Limb (tissue), 2 donors: ENCODE measurements around the gene AGPAT2.

ENCODE experiments used
- DNase-seq, 2 donors: peaks; one replicate each; pipeline ENCODE4 v3.0.0-alpha.2; 2016; ENCODE audit errors: extremely low spot score in 2 of 2

Gene AGPAT2

DNA sequence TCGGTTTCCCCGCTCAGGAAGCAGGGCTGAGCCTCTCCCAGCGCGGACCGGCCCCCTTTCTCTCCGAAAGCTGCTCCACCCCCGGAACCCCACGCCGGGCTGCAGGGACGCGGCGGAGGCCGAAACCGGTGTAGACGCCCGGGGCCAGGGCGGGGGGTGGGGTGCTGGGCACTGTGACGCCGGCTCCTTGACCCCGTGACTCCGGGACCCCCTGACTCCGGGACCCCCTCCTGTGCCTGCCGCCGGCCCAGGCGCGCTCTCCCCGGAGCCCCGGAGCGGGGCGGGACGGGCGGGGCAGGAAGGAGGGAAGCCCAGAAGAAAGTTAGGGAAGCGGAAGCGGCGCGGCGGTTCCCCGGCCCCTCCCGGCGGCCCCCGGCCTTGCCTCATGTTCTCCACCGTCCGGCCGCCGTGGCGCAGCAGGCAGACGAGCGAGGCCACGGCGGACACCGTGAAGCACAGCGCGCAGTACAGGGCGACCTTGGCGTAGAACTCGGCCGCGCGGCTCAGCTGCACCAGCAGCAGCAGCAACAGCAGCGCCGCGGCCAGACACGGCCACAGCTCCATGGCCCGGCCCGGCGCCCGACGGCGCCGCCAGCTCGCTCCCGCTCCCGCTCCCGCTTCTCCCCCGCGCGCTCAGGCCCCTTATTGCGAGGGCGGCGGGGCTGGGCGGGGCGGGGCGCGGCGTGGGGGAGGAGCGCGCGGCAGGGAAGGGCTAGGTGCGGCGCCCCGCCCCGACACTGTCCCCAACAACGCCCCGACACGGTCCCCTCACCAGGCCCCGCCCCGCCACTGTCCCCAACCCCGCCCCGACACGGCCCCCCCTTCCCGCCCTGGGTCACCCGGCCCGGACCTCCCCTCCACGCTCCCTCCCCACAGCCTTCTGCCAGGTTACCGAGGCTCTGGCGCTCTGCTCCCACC, at the start of gene AGPAT2:
AGPAT2 (minus strand) TSS at position 664 of the 918 bp plus-strand sequence; CDS start at position 564, 100 bp downstream.
- peak in 1 of 2 donors; percentile 78 for DNase-seq

DNA sequence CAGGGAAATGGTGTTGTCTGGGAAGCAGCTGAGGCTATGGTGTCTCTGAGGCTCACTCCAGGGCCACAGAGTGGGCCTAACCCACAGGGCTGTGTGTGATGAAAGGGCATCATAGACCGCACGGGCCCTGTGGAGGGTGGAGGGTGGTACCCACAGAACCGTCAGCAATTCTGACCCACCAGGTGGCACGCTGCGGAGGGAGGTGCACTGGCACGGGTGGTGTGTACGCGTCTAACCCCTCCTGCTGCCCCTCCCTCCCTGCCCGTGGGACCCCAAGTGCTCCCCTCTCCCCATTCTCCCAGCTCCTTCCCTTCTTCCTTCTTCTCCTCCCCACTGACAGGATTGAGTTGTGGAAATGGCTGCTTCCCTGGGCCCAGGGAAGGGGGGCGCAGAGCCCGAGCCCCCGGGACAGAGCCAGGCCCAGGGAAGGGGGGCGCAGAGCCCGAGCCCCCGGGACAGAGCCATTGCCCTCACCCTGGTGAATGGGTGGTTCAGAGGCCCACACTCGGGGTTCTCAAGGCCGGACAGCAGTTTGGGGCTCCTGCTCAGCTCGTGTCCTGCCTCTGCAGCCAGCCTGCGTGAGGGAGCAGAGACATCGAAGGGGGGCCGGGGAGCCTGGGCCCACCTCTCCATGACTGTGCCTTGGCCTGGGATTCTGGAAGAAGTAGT, 48.7 kb upstream of the AGPAT2 start:
- no peak for DNase-seq

DNA sequence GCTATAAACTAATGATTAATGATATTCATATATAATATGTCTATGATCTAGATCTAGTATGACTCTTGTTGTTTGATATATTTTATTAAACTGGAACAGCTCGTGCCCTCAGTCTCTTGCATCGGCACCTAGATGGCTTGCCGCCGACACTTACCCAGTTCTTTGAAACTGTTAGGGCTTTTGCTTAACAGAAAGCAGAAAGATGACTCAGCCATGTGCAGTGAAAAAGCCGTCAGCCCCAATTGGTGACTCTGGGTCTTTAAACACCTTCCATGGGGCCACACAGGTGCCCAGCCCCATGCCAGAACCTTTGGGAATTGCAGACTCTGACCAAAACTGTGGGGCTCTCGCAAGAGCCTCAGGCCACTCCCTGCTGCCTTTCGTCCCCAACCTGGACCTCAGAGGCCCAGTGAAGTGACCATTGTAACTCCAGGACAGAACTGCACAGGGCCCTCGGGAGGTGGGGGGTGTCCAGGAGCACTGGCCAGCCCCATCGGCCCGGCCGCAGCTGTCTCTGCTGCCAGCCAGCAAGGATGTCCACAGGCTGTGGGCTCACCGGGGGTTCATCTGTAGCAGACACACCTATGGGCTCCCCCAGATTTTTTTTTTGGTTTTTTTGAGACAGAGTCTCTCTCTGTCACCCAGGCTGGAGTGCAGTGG, 47.7 kb upstream of the AGPAT2 start:
- no peak for DNase-seq

DNA sequence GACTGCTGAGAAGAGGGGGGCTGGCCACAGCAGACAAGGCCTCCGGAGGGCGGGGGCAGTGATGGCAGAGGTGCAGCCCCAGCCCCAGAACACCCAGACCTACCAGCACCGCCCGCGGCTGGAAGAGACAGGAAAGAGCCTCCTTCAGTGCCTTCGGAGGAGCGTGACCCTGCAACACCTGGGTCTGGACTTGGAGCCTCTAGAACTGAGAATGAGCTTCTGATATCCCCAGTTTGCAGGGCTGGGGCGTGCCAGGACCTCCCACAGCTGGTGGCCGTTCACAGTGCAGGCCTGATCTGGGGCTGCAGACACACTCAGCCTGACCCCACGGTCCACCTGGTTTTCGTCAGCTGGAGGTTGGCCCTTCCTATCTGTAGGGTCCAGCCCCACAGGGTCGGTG, 46.4 kb upstream of the AGPAT2 start:
- no peak for DNase-seq

DNA sequence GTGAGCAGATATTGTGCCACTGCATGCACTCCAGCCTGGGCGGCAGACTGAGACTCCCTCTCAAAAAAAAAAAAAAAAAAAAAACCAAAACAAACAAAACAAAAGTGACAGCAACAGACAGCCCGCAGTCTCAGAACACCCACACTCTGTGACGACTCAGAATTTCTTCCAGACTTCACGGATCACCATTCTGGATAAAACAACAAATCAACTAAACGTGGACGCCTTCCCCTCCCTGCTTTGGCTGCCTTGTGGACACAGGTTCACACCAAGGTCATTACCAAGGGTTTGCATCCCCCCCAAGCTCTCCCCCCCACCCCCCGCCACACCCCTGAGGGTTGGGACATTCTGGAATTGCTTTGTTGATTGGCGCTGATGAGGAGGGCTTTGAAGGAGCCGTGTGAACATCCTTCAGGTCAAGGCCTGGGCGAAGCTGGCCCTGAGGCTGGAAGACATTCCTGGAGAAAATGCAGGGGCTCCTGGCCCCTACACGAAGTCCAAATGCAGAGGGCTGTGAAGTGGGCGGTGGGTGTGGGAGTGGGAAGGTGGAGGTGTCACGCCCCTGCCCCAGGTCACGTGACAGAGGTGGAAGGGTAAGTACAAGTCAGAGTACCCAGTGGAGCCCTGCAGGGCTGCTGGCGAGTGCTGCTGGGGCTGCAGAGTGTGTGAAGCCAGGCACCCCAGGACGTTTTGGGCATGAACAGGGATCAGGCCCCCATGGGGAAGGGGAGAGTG, 45.4 kb upstream of the AGPAT2 start:
- DNase-seq, result no peak

DNA sequence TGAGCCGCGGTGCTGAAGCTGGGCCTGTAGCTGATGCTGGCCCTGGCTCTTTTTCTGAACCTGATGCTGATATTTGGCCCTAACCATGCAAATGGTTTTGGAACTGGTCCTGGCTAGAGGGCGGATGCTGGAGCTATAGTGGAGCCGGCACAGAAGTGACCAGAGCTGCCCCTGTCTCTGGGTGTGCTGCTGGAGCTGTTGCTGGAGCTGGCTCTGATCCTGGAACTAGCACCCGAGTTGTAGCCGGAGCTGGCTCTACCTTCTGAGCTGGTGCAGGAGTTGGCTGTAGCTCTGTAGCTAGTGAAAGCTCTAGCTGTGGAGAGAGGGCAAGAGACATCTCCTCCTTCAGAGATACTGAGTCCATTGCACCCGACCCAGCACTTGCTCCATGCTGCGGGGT, 42.7 kb upstream of the AGPAT2 start:
- no peak for DNase-seq

DNA sequence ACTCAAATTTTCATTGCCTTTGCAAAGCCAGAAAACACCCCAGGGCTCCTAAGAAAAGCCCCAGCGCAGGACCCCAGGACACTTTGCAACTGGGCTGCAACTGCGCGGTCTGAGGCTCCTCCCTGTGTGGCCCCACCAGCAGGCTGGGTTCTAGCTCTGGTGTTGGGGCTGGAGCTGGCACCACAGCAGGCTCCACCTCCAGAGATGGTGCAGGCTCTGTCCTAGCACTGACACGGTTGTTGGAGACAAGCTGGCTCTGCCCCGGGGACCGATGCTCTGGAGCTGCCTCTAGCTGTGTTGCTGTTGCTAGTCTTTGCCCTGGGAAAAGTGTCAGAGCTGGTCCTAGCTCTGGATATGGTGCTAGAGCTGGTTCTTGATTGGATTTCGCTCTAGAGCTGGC, 41.9 kb upstream of the AGPAT2 start:
- no peak for DNase-seq

DNA sequence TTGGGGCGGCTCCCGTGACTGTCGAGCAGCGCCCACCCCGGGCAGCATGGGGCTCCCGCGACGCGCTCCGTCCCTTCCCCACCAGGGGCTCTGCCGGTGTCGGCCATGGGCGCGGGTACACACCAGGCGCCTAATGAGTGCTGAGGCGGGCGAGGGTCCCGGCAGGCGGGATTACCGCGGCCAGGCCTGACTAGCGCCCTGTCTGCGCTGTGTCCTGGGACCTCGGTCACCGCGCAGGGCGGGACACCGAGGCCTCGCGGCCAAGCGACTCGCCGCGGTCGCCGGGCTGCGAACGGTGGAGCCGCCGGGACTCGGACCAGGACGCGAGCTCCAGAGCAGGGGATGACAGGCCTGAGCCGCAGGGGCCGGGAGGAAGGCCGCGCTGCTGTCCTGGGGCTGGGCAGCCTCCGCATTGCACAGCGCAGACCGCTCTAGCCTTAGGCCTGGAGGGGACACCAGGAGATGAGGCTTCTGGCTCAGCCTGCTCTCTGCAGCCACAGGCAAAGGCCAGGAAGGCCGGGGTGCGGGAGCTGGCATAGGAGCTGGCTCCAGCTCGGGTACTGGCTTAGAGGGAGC, 41.4 kb upstream of the AGPAT2 start:
- no peak for DNase-seq

DNA sequence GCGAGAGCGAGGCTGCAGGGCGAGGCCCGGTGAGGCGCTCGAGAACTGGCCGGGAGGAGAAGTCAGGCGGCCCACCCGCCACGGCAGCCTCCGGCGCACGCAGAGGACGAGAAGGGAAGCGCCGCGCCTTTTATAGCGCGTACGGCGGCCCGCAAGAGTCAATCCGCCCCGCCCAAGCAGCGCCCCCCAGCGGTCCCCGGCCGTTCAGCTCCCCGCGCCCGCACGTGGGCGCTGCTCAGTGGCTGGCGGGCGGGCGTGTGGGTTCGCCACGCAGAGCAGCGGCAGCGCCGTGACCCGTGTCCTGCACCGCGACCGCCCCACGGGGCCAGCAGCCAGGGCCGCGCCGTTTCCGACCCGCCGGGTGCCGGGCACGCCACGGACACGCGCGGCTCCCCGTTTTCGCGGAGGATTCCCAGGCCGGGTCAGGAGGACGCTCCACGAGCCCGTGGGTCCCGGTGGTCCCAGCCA, 40.9 kb upstream of the AGPAT2 start:
- DNase-seq, result peak; percentile 82 to 95

DNA sequence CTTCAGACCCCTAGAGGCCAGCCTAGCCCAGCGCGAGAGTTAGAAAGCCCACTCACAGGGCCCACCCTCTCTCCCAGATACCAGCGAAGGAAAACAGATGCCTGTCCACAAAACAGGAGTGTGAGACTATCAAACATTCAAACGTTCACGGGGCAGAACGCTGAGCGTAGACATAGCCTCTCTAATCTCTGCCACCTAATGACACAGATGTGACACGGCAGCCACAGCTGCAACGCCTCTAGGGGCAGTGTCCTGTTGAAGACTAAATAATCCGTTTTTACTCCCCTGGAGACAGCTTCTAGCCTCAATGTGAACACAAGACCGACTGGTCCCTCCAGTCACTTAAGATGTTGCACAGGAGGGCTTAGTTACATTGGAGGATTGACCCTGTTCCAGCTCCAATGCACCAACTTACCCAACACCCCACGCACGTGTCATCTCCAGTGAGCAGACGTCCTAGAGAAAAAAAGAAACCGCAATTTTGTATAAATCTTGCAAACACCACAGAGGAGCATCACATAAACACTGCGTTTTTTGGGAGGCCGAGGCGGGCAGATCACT, 39.5 kb upstream of the AGPAT2 start:
- no peak for DNase-seq

DNA sequence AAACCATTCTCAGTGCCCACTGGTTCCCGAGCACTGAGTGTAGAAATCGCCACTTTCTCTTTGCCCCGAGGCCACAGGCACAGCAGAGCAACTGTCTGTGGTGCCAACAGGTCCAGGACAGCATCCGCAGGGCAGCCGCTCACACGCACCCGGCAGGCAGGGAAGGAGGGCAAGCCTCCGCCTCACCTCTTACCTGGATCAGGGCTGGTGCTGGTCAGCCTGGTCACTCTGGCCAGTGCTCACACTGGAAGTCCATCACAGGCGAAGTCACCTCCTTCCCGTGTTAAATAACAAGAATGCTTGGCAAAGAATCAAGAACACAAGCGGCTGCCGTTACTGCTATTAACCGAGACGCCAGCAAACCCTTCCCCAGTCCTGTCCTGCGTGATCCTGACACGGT, 38.9 kb upstream of the AGPAT2 start:
- DNase-seq, result no peak

DNA sequence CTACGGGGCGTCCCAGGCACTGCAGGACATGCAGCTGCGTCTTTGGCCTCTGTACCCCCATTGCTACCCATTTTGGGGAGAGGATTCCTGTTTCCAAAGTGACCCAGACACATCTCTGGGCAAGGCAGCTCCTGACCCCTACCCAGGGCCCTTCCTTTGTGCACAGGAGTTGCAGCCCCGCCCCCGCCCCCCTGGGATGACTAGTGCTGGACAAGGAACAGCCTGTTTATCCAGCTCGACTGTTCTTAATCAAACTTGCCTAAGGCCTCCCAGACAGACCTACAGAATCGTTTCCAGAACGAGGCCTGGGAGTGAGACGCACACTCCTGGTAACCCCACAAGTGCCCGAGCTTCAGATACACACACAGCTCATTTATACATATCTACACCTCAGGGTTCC, 38.4 kb upstream of the AGPAT2 start:
- DNase-seq, result no peak

DNA sequence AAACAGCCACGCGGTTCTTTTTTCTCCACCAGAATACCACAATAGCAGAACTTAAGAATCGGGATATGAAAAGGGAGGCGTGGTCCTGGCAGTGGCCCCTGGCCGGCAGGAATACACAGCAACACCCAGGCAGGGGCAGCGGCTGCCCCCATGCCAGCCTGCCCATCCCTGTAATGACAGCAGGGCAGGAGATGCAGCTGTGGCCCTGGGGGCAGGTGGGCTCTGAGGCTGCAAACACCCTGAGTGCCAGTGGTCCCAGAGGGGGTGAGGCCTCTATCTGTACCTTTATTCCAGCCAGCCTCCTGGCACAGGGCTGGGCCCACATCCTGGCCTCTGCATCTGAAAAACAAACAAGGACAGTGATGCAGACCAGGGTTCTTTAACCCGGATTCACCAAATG, 37.5 kb upstream of the AGPAT2 start:
- DNase-seq, result no peak

DNA sequence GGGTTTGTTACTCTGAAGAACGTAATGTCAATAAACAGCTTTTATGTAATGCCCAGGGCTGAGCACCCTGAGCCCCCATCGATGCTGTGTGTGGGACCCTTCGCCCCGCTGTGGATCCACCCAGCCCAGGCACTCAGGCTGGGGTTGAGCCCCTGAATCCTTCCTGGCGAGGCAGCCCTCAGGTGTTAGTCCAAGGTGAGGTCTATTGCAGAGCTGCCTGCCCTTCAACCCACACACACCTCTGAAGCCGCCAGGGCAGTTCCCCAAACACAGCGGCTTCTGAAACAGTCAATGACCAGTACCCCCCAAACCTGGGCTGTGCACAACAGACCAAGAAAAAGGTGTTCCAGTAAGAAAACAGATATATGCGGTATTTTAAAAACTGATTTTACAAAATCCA, 36.7 kb upstream of the AGPAT2 start:
- DNase-seq, result no peak

DNA sequence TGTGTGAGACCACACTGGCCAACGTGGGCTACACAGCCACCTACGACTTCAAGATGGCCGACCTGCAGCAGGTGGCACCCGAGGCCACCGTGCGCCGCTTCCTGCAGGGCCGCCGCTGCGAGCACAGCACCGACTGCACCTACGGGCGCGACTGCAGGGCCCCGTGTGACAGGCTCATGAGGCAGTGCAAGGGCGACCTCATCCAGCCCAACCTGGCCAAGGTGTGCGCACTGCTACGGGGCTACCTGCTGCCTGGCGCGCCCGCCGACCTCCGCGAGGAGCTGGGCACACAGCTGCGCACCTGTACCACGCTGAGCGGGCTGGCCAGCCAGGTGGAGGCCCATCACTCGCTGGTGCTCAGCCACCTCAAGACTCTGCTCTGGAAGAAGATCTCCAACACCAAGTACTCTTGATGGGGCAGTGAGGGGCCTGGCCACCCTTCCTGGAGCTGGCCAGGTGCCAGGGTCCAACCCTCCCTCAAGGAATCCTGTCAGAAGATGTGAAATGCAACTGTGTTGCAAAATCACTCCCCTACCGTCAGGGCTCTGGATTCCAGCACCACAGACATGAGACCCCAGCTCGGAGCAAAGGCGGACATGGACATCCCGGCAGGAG, 36.2 kb upstream of the AGPAT2 start:
- no peak for DNase-seq

DNA sequence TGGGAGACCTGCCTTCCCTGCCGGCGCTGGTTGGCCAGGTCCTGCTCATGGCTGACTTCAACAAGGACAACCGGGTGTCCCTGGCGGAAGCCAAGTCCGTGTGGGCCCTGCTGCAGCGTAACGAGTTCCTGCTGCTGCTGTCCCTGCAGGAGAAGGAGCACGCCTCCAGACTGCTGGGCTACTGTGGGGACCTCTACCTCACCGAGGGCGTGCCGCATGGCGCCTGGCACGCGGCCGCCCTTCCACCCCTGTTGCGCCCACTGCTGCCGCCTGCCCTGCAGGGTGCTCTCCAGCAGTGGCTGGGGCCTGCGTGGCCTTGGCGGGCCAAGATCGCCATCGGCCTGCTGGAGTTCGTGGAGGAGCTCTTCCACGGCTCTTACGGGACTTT, 35.7 kb upstream of the AGPAT2 start:
- no peak for DNase-seq

DNA sequence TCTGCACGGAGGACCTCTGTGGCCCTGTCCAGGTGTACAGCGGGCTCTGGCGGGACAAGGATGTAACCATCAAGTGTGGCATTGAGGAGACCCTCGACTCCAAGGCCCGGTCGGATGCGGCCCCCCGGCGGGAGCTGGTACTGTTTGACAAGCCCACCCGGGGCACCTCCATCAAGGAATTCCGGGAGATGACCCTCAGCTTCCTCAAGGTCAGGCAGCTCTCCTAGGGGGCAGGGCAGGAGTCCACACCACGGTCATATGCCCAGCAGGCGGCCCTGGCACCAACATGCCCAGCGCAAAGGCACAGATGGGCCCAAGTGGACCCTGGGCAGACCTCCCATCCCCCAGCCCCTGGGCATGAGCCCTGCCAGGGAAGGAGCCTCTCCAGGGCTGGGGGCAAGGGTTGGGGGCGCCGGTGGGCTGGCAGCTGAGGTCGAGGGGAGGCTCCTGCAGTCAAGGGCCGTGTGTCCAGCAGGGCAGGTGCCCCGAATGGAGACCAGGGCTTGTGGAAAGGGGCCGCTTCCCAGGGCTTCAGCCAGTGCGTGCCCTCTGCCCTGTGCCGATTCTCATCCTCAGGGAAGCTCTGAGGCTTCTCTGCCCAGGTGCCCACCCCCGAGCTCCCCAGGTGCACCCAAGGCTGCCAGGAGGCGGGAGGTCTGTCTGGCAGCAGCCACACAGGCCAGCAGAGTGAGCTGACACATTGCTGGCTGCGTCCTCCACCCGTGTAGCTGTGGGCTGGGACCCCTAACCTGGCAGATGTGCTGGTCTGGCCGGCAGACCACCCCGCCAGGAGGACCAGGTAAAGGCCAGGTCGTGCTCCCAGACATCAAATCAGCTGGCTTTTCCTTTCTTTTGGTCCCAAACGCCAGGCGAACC, 35.1 kb upstream of the AGPAT2 start:
- no peak for DNase-seq

DNA sequence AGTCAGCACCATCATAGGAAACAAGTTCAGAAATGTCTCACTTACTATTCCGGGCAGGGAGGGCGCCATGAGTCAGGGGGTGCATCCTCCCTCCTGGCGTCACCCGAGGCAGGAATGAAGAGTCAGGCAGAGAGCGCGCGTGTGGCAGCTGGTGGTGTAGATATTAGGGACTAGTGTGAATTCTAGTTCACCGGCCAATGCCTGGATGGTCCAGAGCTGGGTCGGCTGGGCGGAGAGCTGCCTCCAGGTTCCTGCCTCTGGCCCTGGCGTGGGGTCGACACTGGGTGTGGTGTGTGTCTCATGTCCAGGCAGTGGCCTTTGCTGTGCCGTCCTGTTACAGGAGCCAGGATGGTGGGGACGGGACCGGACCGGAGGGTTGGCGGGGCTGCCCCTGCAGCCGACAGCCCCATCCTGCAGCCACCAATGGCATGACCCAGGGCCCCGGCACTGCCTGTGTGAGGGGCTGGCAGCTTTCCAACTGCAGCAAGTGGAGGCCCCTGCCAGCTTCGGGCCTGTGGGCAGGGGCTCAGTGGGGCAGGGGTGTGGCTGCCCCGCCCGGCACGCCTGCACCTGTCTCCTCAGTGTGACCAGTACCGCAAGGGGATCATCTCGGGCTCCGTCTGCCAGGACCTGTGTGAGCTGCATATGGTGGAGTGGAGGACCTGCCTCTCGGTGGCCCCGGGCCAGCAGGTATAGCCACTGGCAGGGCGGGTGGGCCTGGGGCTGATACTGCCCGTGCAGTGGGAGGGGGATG, 34.3 kb upstream of the AGPAT2 start:
- no peak for DNase-seq

DNA sequence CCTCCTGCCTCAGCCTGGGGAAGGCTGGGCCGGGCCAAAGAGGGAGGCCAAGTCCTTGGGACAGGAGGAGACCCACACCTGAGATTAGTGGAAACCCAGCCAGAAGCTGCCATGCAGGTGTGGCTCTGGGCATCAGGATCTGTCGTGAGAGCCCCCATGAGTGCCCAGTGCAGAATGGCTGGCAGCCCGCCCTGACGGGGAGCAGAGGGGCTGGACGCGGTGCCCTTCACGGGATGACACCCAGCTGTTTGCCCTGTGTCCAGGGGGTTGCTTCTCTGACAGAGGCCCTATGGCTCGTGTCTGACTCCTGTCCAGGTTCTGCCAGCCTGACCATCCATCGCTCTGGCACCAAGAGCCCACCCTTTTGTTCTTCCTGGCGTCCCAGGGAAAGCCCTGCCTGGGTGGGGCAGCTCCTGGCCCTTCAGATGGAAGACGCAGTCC, 33.7 kb upstream of the AGPAT2 start:
- no peak for DNase-seq
